ENCODE data around the gene UBAC1.

DNA sequence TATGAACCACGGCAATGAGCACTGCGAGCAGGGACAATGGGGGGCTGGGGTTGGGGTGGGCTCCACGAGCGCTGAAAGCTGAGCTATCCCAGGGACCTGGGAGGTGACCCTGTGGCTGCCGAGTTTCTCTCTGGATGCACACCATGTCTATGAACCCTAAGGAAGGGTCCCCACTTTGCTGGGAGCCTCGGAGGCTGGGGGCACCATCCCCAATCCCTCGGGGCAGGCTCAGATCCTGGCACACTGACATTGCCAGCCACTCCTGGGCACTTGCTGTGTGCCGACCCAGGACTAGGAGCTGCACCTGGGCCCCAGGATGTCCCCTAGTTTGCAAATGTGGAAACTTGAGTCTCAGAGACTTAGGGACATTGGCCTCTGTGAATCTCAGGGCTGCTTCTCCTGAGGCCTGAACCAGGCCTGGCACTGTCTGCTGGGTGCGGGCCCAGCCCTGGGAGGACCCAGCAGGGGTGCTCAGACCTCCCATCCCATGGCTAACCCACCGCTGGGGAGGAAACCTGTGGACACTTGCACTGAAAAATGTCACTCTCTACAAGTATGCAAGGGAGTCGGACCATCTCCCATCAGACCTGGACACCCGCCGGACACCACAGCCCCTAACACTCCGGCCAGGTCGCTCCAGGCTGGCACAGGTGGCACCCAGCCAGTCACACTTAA is 40.8 kb downstream of the UBAC1 start:
- TF ChIP-seq, protein P1, sequence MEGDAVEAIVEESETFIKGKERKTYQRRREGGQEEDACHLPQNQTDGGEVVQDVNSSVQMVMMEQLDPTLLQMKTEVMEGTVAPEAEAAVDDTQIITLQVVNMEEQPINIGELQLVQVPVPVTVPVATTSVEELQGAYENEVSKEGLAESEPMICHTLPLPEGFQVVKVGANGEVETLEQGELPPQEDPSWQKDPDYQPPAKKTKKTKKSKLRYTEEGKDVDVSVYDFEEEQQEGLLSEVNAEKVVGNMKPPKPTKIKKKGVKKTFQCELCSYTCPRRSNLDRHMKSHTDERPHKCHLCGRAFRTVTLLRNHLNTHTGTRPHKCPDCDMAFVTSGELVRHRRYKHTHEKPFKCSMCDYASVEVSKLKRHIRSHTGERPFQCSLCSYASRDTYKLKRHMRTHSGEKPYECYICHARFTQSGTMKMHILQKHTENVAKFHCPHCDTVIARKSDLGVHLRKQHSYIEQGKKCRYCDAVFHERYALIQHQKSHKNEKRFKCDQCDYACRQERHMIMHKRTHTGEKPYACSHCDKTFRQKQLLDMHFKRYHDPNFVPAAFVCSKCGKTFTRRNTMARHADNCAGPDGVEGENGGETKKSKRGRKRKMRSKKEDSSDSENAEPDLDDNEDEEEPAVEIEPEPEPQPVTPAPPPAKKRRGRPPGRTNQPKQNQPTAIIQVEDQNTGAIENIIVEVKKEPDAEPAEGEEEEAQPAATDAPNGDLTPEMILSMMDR (IDR thresholded peaks at IDR 0.05) = no peak
- no peak for TF ChIP-seq POLR2A (IDR thresholded peaks at IDR 0.05)
- TF ChIP-seq POLR2AphosphoS5 (IDR thresholded peaks at IDR 0.05; ENCODE audit: insufficient read depth in 1 of 2, low read depth in 1 of 2) = no peak

Data from vagina (tissue), 2 donors.